RWPE2 (cell line): ENCODE results near the gene CLIC3.

Source experiments
- ATAC-seq: fragments of 200-7000 bp; cut with Tn5 transposase; 3 replicates; pipeline ENCODE4 v1.9.1; 2021; ENCODE audit warnings: low read depth
- DNase-seq: peaks from one replicate; pipeline ENCODE4 v3.0.0-alpha.2; 2020; ENCODE audit warnings: low spot score
- H3K27ac ChIP-seq: fragments of 450-650 bp; 2 replicates; pipeline ENCODE4 v1.5.1; 2017; ENCODE audit warnings: mild to moderate bottlenecking; ENCODE audit not compliant: poor library complexity, severe bottlenecking
- H3K27me3 ChIP-seq: fragments of 250-450 bp; sonication (Bioruptor Pico); 2 replicates; pipeline ENCODE4 v1.5.1; 2021; ENCODE audit warnings: mild to moderate bottlenecking, moderate library complexity; ENCODE audit not compliant: insufficient read depth, poor library complexity, severe bottlenecking
- H3K36me3 ChIP-seq: fragments of 250-450 bp; sonication (Bioruptor Pico); 2 replicates; pipeline ENCODE4 v1.5.1; 2020; ENCODE audit warnings: low read depth, mild to moderate bottlenecking, moderate library complexity
- H3K4me1 ChIP-seq: fragments of 250-450 bp; sonication (Bioruptor Pico); 2 replicates; pipeline ENCODE4 v1.5.1; 2021; ENCODE audit warnings: mild to moderate bottlenecking, moderate library complexity; ENCODE audit not compliant: insufficient read depth, poor library complexity, severe bottlenecking
- H3K4me3 ChIP-seq: fragments of 250-450 bp; sonication (Bioruptor Pico); 2 replicates; pipeline ENCODE4 v1.5.1; 2021; ENCODE audit warnings: mild to moderate bottlenecking, moderate library complexity; ENCODE audit not compliant: severe bottlenecking
- H3K9me3 ChIP-seq: fragments of 250-450 bp; sonication (Bioruptor Pico); 2 replicates; pipeline ENCODE4 v1.5.1; 2021; ENCODE audit warnings: mild to moderate bottlenecking, moderate library complexity; ENCODE audit not compliant: severe bottlenecking
- CTCF ChIP-seq: fragments of 450-650 bp; IDR thresholded peaks from one replicate; pipeline ENCODE4 v1.5.1; 2017; ENCODE audit warnings: mild to moderate bottlenecking, moderate library complexity; ENCODE audit not compliant: poor library complexity, severe bottlenecking

CLIC3 gene

GRCh38 chr9:136960212-136960937, 36.0 kb downstream of the CLIC3 start:
- ATAC-seq (no peak), DNase-seq (no peak)
- no peak for TF ChIP-seq CTCF
- H3K9me3 ChIP-seq, result no peaks in the 10 kb centered on the region
- H3K4me1 ChIP-seq, result no peaks in the 10 kb centered on the region
- no peak overlapping the region for H3K4me3 ChIP-seq
- no peaks in the 10 kb centered on the region for H3K36me3 ChIP-seq
- H3K27ac ChIP-seq, result no peak overlapping the region
- H3K27me3 ChIP-seq, result no peaks in the 10 kb centered on the region

GRCh38 chr9:136958898-136959850, 37.2 kb downstream of the CLIC3 start:
- no peak for TF ChIP-seq CTCF

GRCh38 chr9:136958473-136958872, 37.9 kb downstream of the CLIC3 start:
- no peak overlapping the region for H3K27ac ChIP-seq
- no peak overlapping the region for H3K4me3 ChIP-seq
- no peak for ATAC-seq
- no peaks in the 10 kb centered on the region for H3K4me1 ChIP-seq
- no peak for DNase-seq
- no peak for TF ChIP-seq CTCF
- no peaks in the 10 kb centered on the region for H3K36me3 ChIP-seq
- no peaks in the 10 kb centered on the region for H3K27me3 ChIP-seq
- no peaks in the 10 kb centered on the region for H3K9me3 ChIP-seq

More at GRCh38 chr9:136958898-136959850, 37.2 kb downstream of the CLIC3 start:
- DNase-seq (no peak), ATAC-seq (no peak)
- Histone ChIP-seq H3K36me3 (no peaks in the 10 kb centered on the region), H3K4me3 (no peak overlapping the region), H3K27ac (no peak overlapping the region), H3K9me3 (no peaks in the 10 kb centered on the region), H3K4me1 (no peaks in the 10 kb centered on the region), H3K27me3 (no peaks in the 10 kb centered on the region)

GRCh38 chr9:136957901-136958300, 38.5 kb downstream of the CLIC3 start:
- TF ChIP-seq CTCF, result no peak
- Histone ChIP-seq H3K4me3 (no peak overlapping the region), H3K27ac (no peak overlapping the region), H3K27me3 (no peaks in the 10 kb centered on the region), H3K4me1 (no peaks in the 10 kb centered on the region), H3K36me3 (no peaks in the 10 kb centered on the region), H3K9me3 (no peaks in the 10 kb centered on the region)
- ATAC-seq (no peak), DNase-seq (no peak)
